HepG2 (cell line): ENCODE data around the gene AGRN. TPM values are rescaled to one million over a fixed set of nuclear protein-coding genes. Genes with fewer than 3 reads are reported as not detected.
A peak's percentile ranks its signal among the peaks of the same experiment; 100 is the strongest.

Experiments used
- ARHGAP35 ChIP-seq: sonication (generic); formaldehyde crosslinking; IDR thresholded peaks from 2 replicates; pipeline ENCODE4 v1.9.0; 2022; ENCODE audit warnings: mild to moderate bottlenecking, inconsistent platforms, moderate library complexity, missing genetic modification reagents, borderline replicate concordance
- DZIP1 ChIP-seq: sonication (generic); formaldehyde crosslinking; IDR thresholded peaks from 2 replicates; pipeline ENCODE4 v1.5.0; 2020; ENCODE audit warnings: mild to moderate bottlenecking, missing genetic modification reagents
- GABPA ChIP-seq, 2 experiments: IDR thresholded peaks; 2 replicates each; pipeline ENCODE4 v1.6.1; 2011 to 2016; ENCODE audit warnings: low read depth in 2 of 2, low read length in 1 of 2, missing biosample characterization in 1 of 2, missing genetic modification characterization in 1 of 2
- GLI4 ChIP-seq: sonication (generic); formaldehyde crosslinking; IDR thresholded peaks from 2 replicates; pipeline ENCODE4 v1.5.1; 2020; ENCODE audit warnings: missing genetic modification reagents, mild to moderate bottlenecking, moderate library complexity, borderline replicate concordance
- HMG20A ChIP-seq: IDR thresholded peaks from 2 replicates; pipeline ENCODE4 v1.6.1; 2016; ENCODE audit warnings: borderline replicate concordance
- HMG20B ChIP-seq: conservative IDR thresholded peaks from 2 replicates; pipeline ENCODE4 v1.6.1; 2016; ENCODE audit warnings: missing genetic modification reagents, missing compliant biosample characterization
- KDM2A ChIP-seq: sonication (generic); formaldehyde crosslinking; IDR thresholded peaks from 2 replicates; pipeline ENCODE4 v1.4.0; 2020; ENCODE audit warnings: low read depth, missing genetic modification reagents, borderline replicate concordance
- KDM6A ChIP-seq: IDR thresholded peaks from 2 replicates; pipeline ENCODE4 v1.6.1; 2016; ENCODE audit warnings: low read depth
- MAZ ChIP-seq, 2 experiments: sonication (generic) in 1 of 2; formaldehyde crosslinking in 1 of 2; IDR thresholded peaks; 2 replicates each; pipeline versions ENCODE4 v1.5.0 to v1.6.1; 2012 to 2020; ENCODE audit warnings: low read depth in 2 of 2, mild to moderate bottlenecking in 2 of 2, borderline replicate concordance in 1 of 2, improper control_type of control experiment in 1 of 2, low read length in 1 of 2, missing genetic modification reagents in 1 of 2, moderate library complexity in 1 of 2
- NR2C2 ChIP-seq: sonication (generic); formaldehyde crosslinking; IDR thresholded peaks from 2 replicates; pipeline ENCODE4 v1.4.0; 2020; ENCODE audit warnings: missing genetic modification reagents, mild to moderate bottlenecking, moderate library complexity, borderline replicate concordance
- POLR2AphosphoS5 ChIP-seq: IDR thresholded peaks from 2 replicates; pipeline ENCODE4 v1.6.1; 2012; ENCODE audit warnings: low read depth, low read length
- RARA ChIP-seq: IDR thresholded peaks from 2 replicates; pipeline ENCODE4 v1.6.1; 2016; ENCODE audit warnings: missing genetic modification reagents, missing compliant biosample characterization
- SMAD1 ChIP-seq: sonication (generic); formaldehyde crosslinking; IDR thresholded peaks from 2 replicates; pipeline ENCODE4 v1.4.0; 2020; ENCODE audit warnings: missing genetic modification reagents, low read depth, mild to moderate bottlenecking, borderline replicate concordance
- SOX13 ChIP-seq, 3 experiments: fragments of 450-650 bp in 1 of 3; sonication (generic) in 1 of 3; formaldehyde crosslinking in 1 of 3; IDR thresholded peaks in 2 of 3; conservative IDR thresholded peaks in 1 of 3; 2 replicates each; pipeline versions ENCODE4 v1.5.0 to v1.6.1; 2016 to 2020; ENCODE audit warnings: antibody characterized with exemption in 1 of 3, mild to moderate bottlenecking in 1 of 3, missing compliant biosample characterization in 1 of 3, missing genetic modification reagents in 1 of 3, moderate library complexity in 1 of 3
- STAG1 ChIP-seq: sonication (generic); formaldehyde crosslinking; IDR thresholded peaks from 2 replicates; pipeline ENCODE4 v1.4.0; 2020; ENCODE audit warnings: missing genetic modification reagents
- TGIF2 ChIP-seq: IDR thresholded peaks from 2 replicates; pipeline ENCODE4 v1.6.1; 2016; ENCODE audit warnings: control low read depth, missing compliant biosample characterization
- ZBED4 ChIP-seq: sonication (generic); formaldehyde crosslinking; IDR thresholded peaks from 2 replicates; pipeline ENCODE4 v1.4.0; 2020; ENCODE audit warnings: missing genetic modification reagents, borderline replicate concordance
- ZNF12 ChIP-seq: sonication (generic); formaldehyde crosslinking; IDR thresholded peaks from 2 replicates; pipeline ENCODE4 v1.5.0; 2020; ENCODE audit warnings: missing genetic modification reagents
- ZNF780A ChIP-seq: sonication (generic); formaldehyde crosslinking; IDR thresholded peaks from 2 replicates; pipeline ENCODE4 v1.8.0; 2022; ENCODE audit warnings: mild to moderate bottlenecking, missing genetic modification reagents, moderate library complexity
- ZNF792 ChIP-seq: IDR thresholded peaks from 2 replicates; pipeline ENCODE4 v1.6.1; 2016
- polyA plus RNA-seq, 8 experiments: library from polyadenylated mRNA; depleted of rRNA in 3 of 8; stranded (reverse) in 7 of 8; unstranded in 1 of 8; fragments of >200 nt; fragmentation: Illumina TruSeq in 4 of 8; extraction: Trizol in 4 of 8; gene quantifications; 2 replicates each; pipeline versions ENCODE4 v1.2.1 to v1.2.3, GENCODE V29; 2011 to 2016; ENCODE audit warnings: low read depth in 4 of 8, missing spikeins in 1 of 8, mixed read lengths in 1 of 8; ENCODE audit not compliant: insufficient read depth in 1 of 8
- total RNA-seq, 5 experiments: library from RNA; depleted of rRNA; stranded (reverse); fragments of >200 nt; fragmentation: Illumina TruSeq; extraction: Trizol; gene quantifications; 2 replicates each; pipeline ENCODE4 v1.2.3, GENCODE V29; 2016; ENCODE audit warnings: low read depth in 1 of 5

AGRN gene
- total and polyA plus RNA-seq, 2 of the 13 experiments (the other 11 are each of a cell fraction or from before 2014, with no cell fraction given), result 29.8 to 65.2 TPM

- TF ChIP-seq HMG20B (CRISPR knock-in tag) (0 out of 2 replicates have a peak, but pooled peaks have one; percentile 29), GLI4 (CRISPR knock-in tag) (0 out of 2 replicates have a peak, but pooled peaks have one; percentile 48), TGIF2 (CRISPR knock-in tag) (peak; percentile 33; the same call in 1 of the 2 replicates), ZNF780A (CRISPR knock-in tag) (peak; percentile 48; the same call in 1 of the 2 replicates), ZNF792 (CRISPR knock-in tag) (peak; percentile 63; the same call in 1 of the 2 replicates), HMG20A (CRISPR knock-in tag) (peak; percentile 17; the same call in 1 of the 2 replicates), KDM2A (peak; percentile 51; the same call in 1 of the 2 replicates), RARA (CRISPR knock-in tag) (peak; percentile 56), ZBED4 (CRISPR knock-in tag) (no peak), GABPA (IDR thresholded peaks at IDR 0.05; ENCODE audit: low read depth, low read length) (no peak), GABPA (CRISPR knock-in tag; IDR thresholded peaks at IDR 0.05; ENCODE audit: low read depth) (no peak), POLR2AphosphoS5 (peak; percentile 52), KDM6A (CRISPR knock-in tag) (0 out of 2 replicates have a peak, but pooled peaks have one; percentile 34), ZNF12 (CRISPR knock-in tag) (no peak), ARHGAP35 (CRISPR knock-in tag) (0 out of 2 replicates have a peak, but pooled peaks have one; percentile 12), DZIP1 (CRISPR knock-in tag) (0 out of 2 replicates have a peak, but pooled peaks have one; percentile 44), MAZ (IDR thresholded peaks at IDR 0.05; ENCODE audit: borderline replicate concordance, low read depth, low read length) (peak; percentile 23; the same call in 1 of the 2 replicates), MAZ (CRISPR knock-in tag; IDR thresholded peaks at IDR 0.05; ENCODE audit: low read depth) (peak; percentile 68; the same call in 1 of the 2 replicates), STAG1 (CRISPR knock-in tag) (no peak), NR2C2 (CRISPR knock-in tag) (0 out of 2 replicates have a peak, but pooled peaks have one; percentile 33), SMAD1 (CRISPR knock-in tag) (peak; percentile 89), SOX13 (IDR thresholded peaks at IDR 0.05) (no peak), SOX13 (CRISPR knock-in tag; conservative IDR thresholded peaks at IDR 0.05 in 1 of 2, IDR thresholded peaks at IDR 0.05 in 1 of 2) (peak in 1 of 2 experiments; percentile 25; a peak in 1 of 4 replicates)
Measured at GRCh38 chr1:1004780-1005697, 14.9 kb upstream of the AGRN start (continued).
